Measurements from ENCODE around the gene CEP57.

DNA sequence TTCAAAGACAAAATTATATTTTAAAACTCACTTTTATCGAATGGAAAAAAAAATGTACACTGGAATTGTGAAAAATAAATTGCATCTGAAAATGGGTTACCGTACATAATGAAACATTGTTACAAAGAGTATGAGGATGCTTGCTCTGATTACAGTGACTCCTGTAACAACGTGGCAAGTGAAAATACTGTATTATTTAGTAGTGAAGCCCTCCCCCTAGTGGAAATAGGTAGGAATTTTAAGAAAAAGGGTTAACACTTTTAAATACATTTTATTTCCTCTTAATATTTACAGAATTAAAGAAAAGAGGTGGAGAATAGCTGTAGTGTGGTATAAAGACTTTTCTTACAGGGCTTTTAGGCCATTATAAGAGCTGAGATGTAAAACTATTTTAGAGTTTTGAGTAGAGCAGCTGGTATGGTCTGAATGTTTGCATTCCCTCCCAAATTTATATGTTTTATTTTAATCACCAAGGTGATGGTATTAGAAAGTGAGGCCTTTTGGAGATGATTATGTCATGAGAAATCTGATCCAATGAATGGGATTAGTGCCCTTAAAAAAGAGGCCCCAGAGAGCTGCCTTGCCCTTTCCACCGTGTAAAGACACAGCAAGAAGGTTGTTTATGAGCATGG, 25.9 kb upstream of the CEP57 start:
- no peak for TF ChIP-seq POLR2A (IDR thresholded peaks at IDR 0.05)
- TF ChIP-seq, protein P1, sequence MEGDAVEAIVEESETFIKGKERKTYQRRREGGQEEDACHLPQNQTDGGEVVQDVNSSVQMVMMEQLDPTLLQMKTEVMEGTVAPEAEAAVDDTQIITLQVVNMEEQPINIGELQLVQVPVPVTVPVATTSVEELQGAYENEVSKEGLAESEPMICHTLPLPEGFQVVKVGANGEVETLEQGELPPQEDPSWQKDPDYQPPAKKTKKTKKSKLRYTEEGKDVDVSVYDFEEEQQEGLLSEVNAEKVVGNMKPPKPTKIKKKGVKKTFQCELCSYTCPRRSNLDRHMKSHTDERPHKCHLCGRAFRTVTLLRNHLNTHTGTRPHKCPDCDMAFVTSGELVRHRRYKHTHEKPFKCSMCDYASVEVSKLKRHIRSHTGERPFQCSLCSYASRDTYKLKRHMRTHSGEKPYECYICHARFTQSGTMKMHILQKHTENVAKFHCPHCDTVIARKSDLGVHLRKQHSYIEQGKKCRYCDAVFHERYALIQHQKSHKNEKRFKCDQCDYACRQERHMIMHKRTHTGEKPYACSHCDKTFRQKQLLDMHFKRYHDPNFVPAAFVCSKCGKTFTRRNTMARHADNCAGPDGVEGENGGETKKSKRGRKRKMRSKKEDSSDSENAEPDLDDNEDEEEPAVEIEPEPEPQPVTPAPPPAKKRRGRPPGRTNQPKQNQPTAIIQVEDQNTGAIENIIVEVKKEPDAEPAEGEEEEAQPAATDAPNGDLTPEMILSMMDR (IDR thresholded peaks at IDR 0.05), result peak; percentile 53 to 83 (median 78)
